K562 (cell line): Measurements from ENCODE around the gene ARID5B. TPM values are rescaled to one million over a fixed set of nuclear protein-coding genes. Genes with fewer than 3 reads are reported as not detected.
A peak's percentile ranks its signal among the peaks of the same experiment; 100 is the strongest.

Experiments
- polyA plus RNA-seq, 8 experiments: library from polyadenylated mRNA; depleted of rRNA in 4 of 8; stranded (reverse) in 5 of 8; unstranded in 3 of 8; fragments of >200 nt; fragmentation: Nextera tagmentation in 2 of 8; fragmentation: Illumina TruSeq in 1 of 8; extraction: Ambion mirVana in 2 of 8; extraction: Trizol in 1 of 8; gene quantifications; 2 replicates each; pipeline versions ENCODE4 v1.2.1 to v1.2.3, GENCODE V29; 2011 to 2014; ENCODE audit warnings: inconsistent platforms in 1 of 8, missing spikeins in 1 of 8
- total RNA-seq, 7 experiments: library from RNA; depleted of rRNA in 6 of 7; stranded (reverse); fragments of >200 nt in 6 of 7; fragmentation: Illumina TruSeq in 2 of 7; extraction: Trizol in 2 of 7; gene quantifications; 2 replicates each; pipeline versions ENCODE4 v1.2.1 to v1.2.3, GENCODE V29; 2011 to 2021; ENCODE audit warnings: low replicate concordance in 1 of 7
- TF ChIP-seq, protein P1 (sequence below), 2 experiments: fragments of 450-650 bp in 1 of 2; sonication (generic) in 1 of 2; formaldehyde crosslinking in 1 of 2; IDR thresholded peaks; 2 replicates each; pipeline versions ENCODE4 v1.7.1 to v1.9.0; 2016 to 2022; ENCODE audit warnings: inconsistent platforms in 1 of 2, mild to moderate bottlenecking in 1 of 2, missing genetic modification reagents in 1 of 2
- TF ChIP-seq, protein P2 (sequence below): sonication (generic); formaldehyde crosslinking; IDR thresholded peaks from 2 replicates; pipeline ENCODE4 v1.5.0; 2020; ENCODE audit warnings: missing genetic modification reagents

Gene ARID5B
- total and polyA plus RNA-seq, 9 of the 15 experiments (the other 6 are each of a cell fraction or from before 2014, with no cell fraction given), result 0.48 to 1.6 (median 0.80) TPM

DNA sequence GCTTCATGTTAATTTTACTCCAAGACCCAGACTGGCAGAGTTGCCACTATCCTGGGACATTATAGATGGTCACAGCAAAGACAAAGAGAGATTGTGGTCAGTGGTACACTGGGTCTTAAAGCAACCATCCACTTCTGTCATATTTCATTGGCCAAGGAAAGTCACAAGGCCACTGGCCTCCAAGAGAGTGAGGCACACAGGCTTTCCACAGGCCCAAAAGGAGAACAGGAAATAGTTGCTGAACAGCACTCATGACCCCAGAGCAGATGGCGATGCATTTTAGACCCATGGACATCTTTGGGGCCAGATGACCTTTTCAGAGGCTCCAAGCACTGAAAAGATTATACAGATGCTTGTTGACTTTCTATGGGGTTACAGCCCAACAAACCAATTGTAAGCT, 97.4 kb downstream of the ARID5B start (continued):
- TF ChIP-seq, protein P1, sequence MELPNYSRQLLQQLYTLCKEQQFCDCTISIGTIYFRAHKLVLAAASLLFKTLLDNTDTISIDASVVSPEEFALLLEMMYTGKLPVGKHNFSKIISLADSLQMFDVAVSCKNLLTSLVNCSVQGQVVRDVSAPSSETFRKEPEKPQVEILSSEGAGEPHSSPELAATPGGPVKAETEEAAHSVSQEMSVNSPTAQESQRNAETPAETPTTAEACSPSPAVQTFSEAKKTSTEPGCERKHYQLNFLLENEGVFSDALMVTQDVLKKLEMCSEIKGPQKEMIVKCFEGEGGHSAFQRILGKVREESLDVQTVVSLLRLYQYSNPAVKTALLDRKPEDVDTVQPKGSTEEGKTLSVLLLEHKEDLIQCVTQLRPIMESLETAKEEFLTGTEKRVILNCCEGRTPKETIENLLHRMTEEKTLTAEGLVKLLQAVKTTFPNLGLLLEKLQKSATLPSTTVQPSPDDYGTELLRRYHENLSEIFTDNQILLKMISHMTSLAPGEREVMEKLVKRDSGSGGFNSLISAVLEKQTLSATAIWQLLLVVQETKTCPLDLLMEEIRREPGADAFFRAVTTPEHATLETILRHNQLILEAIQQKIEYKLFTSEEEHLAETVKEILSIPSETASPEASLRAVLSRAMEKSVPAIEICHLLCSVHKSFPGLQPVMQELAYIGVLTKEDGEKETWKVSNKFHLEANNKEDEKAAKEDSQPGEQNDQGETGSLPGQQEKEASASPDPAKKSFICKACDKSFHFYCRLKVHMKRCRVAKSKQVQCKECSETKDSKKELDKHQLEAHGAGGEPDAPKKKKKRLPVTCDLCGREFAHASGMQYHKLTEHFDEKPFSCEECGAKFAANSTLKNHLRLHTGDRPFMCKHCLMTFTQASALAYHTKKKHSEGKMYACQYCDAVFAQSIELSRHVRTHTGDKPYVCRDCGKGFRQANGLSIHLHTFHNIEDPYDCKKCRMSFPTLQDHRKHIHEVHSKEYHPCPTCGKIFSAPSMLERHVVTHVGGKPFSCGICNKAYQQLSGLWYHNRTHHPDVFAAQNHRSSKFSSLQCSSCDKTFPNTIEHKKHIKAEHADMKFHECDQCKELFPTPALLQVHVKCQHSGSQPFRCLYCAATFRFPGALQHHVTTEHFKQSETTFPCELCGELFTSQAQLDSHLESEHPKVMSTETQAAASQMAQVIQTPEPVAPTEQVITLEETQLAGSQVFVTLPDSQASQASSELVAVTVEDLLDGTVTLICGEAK (IDR thresholded peaks at IDR 0.05), result no peak
- TF ChIP-seq, protein P1 (CRISPR knock-in tag; IDR thresholded peaks at IDR 0.05), result no peak
- TF ChIP-seq, protein P2, sequence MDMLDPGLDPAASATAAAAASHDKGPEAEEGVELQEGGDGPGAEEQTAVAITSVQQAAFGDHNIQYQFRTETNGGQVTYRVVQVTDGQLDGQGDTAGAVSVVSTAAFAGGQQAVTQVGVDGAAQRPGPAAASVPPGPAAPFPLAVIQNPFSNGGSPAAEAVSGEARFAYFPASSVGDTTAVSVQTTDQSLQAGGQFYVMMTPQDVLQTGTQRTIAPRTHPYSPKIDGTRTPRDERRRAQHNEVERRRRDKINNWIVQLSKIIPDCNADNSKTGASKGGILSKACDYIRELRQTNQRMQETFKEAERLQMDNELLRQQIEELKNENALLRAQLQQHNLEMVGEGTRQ, result 0 out of 2 replicates have a peak, but pooled peaks have one; percentile 16
